ENCODE results near the gene ENGASE.

The ENGASE gene

DNA sequence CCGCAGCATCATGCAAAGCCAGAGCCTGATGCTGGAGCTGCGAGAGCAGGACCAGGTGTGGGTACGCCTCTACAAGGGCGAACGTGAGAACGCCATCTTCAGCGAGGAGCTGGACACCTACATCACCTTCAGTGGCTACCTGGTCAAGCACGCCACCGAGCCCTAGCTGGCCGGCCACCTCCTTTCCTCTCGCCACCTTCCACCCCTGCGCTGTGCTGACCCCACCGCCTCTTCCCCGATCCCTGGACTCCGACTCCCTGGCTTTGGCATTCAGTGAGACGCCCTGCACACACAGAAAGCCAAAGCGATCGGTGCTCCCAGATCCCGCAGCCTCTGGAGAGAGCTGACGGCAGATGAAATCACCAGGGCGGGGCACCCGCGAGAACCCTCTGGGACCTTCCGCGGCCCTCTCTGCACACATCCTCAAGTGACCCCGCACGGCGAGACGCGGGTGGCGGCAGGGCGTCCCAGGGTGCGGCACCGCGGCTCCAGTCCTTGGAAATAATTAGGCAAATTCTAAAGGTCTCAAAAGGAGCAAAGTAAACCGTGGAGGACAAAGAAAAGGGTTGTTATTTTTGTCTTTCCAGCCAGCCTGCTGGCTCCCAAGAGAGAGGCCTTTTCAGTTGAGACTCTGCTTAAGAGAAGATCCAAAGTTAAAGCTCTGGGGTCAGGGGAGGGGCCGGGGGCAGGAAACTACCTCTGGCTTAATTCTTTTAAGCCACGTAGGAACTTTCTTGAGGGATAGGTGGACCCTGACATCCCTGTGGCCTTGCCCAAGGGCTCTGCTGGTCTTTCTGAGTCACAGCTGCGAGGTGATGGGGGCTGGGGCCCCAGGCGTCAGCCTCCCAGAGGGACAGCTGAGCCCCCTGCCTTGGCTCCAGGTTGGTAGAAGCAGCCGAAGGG lies 26.4 kb upstream of the ENGASE start:
- no peak overlapping the region for H3K9ac ChIP-seq (ENCODE audit: low read length)
- H3K27ac ChIP-seq (ENCODE audit: low read length) = no peak overlapping the region
- peaks cover 9% of the 10 kb centered on the region for H3K27me3 ChIP-seq (ENCODE audit: control insufficient read depth, insufficient read depth, low read length)
- H3K4me3 ChIP-seq (ENCODE audit: low read length) = no peak overlapping the region
- no peaks in the 10 kb centered on the region for H3K4me1 ChIP-seq (ENCODE audit: control insufficient read depth, low read depth, low read length)
- no peaks in the 10 kb centered on the region for H3K9me3 ChIP-seq (ENCODE audit: control insufficient read depth, low read depth, low read length)
- no peaks in the 10 kb centered on the region for H3K36me3 ChIP-seq (ENCODE audit: control insufficient read depth, low read depth, low read length)

DNA sequence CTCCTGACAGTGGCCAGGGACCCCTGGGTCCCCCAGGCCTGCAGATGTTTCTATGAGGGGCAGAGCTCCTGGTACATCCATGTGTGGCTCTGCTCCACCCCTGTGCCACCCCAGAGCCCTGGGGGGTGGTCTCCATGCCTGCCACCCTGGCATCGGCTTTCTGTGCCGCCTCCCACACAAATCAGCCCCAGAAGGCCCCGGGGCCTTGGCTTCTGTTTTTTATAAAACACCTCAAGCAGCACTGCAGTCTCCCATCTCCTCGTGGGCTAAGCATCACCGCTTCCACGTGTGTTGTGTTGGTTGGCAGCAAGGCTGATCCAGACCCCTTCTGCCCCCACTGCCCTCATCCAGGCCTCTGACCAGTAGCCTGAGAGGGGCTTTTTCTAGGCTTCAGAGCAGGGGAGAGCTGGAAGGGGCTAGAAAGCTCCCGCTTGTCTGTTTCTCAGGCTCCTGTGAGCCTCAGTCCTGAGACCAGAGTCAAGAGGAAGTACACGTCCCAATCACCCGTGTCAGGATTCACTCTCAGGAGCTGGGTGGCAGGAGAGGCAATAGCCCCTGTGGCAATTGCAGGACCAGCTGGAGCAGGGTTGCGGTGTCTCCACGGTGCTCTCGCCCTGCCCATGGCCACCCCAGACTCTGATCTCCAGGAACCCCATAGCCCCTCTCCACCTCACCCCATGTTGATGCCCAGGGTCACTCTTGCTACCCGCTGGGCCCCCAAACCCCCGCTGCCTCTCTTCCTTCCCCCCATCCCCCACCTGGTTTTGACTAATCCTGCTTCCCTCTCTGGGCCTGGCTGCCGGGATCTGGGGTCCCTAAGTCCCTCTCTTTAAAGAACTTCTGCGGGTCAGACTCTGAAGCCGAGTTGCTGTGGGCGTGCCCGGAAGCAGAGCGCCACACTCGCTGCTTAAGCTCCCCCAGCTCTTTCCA lies 25.5 kb upstream of the ENGASE start:
- peaks cover 9% of the 10 kb centered on the region for H3K27me3 ChIP-seq (ENCODE audit: control insufficient read depth, insufficient read depth, low read length)
- H3K36me3 ChIP-seq (ENCODE audit: control insufficient read depth, low read depth, low read length) = no peaks in the 10 kb centered on the region
- H3K4me1 ChIP-seq (ENCODE audit: control insufficient read depth, low read depth, low read length) = no peaks in the 10 kb centered on the region
- H3K9me3 ChIP-seq (ENCODE audit: control insufficient read depth, low read depth, low read length) = no peaks in the 10 kb centered on the region
- H3K9ac ChIP-seq (ENCODE audit: low read length) = no peak overlapping the region
- H3K4me3 ChIP-seq (ENCODE audit: low read length) = no peak overlapping the region
- H3K27ac ChIP-seq (ENCODE audit: low read length) = no peak overlapping the region

DNA sequence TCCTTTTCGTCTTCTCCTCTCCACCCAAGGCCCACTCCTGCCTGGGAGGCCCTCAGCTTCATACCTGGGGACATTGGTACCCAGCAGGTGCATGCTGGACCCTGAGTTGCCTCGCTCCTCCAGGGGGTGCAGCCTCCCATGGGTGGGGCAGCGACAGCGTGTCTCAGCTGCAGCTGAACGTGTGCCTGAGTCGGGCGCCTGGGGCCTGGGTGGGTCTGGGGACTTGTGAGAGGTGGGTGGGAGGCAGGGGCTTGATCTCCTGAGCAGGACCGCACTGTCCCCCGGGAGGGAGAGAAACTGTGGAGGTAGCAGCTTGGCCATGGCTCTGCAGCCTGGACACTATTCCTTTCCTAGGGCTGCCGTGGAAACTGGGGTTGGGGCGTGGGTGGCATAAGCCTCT lies 24.8 kb upstream of the ENGASE start:
- peaks cover 1% of the 10 kb centered on the region for H3K27me3 ChIP-seq (ENCODE audit: control insufficient read depth, insufficient read depth, low read length)

DNA sequence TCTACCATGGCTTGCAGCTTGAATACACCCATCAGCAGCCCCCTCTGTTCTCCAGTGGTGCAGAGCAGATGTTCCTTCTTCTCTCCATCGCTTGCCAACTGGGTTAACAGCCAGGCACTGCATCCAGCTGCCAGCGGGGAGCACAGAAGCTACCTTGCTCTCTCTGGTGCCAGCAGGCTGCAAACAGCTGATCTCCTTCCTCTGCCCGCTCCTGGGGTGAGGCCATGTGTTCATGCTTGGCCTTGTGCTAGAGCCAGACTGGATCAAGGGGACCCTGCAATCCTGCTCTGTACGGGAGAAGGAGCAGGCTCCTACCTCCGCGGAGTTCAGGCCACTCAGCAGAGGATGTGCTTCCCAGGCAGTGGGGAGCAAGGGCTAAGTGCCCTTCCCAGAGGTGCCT lies 24.1 kb upstream of the ENGASE start:
- H3K27ac ChIP-seq (ENCODE audit: low read length) = no peak overlapping the region
- no peak overlapping the region for H3K4me3 ChIP-seq (ENCODE audit: low read length)
- no peaks in the 10 kb centered on the region for H3K4me1 ChIP-seq (ENCODE audit: control insufficient read depth, low read depth, low read length)

More for the DNA sequence above, 24.8 kb upstream of the ENGASE start:
- H3K4me3 ChIP-seq (ENCODE audit: low read length) = no peak overlapping the region
- H3K4me1 ChIP-seq (ENCODE audit: control insufficient read depth, low read depth, low read length) = no peaks in the 10 kb centered on the region
- H3K27ac ChIP-seq (ENCODE audit: low read length) = no peak overlapping the region
- no peak overlapping the region for H3K9ac ChIP-seq (ENCODE audit: low read length)
- no peaks in the 10 kb centered on the region for H3K36me3 ChIP-seq (ENCODE audit: control insufficient read depth, low read depth, low read length)
- no peaks in the 10 kb centered on the region for H3K9me3 ChIP-seq (ENCODE audit: control insufficient read depth, low read depth, low read length)

DNA sequence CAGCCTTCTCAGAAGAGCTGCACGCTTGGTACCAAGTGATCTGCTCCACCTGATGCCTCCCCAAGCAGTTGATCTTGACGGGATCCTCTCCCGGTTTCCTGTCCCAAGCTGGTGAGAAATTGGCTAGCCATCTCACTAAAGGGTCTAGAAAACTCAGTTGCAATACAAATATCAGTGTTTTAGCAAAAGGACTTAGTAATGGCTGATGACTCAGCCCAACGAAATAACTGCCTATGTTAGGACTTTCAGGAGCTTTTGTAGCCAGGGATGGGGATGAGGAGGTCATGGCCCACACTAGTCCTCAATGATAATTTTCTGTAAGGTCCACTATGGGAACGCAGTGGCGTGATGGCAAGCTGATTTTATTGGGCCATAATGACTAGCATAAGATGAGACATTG lies 23.3 kb upstream of the ENGASE start:
- Histone ChIP-seq H3K27me3 (ENCODE audit: control insufficient read depth, insufficient read depth, low read length) (no peaks in the 10 kb centered on the region), H3K27ac (ENCODE audit: low read length) (no peak overlapping the region)

More for the DNA sequence above, 24.1 kb upstream of the ENGASE start:
- no peaks in the 10 kb centered on the region for H3K9me3 ChIP-seq (ENCODE audit: control insufficient read depth, low read depth, low read length)
- H3K36me3 ChIP-seq (ENCODE audit: control insufficient read depth, low read depth, low read length) = no peaks in the 10 kb centered on the region
- no peak overlapping the region for H3K9ac ChIP-seq (ENCODE audit: low read length)
- no peaks in the 10 kb centered on the region for H3K27me3 ChIP-seq (ENCODE audit: control insufficient read depth, insufficient read depth, low read length)

DNA sequence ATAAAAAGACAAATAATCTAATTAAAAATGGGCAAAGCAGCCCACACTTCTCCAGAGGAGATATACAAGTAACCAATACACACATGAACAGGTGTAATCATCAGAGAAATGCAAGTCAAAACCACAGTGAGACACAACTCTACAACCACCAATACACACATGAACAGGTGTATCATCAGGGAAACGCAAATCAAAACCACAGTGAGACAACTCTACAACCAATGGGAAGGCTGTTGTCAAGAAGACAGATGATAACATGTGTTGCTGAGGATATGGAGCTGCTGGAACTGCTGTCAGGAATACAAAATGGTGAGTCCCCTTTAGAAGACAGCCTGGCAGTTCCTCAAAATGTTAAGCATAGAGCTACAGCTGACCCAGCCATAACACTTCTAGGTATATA lies 22.5 kb upstream of the ENGASE start:
- no peaks in the 10 kb centered on the region for H3K9me3 ChIP-seq (ENCODE audit: control insufficient read depth, low read depth, low read length)
- H3K27ac ChIP-seq (ENCODE audit: low read length) = no peak overlapping the region
- no peak overlapping the region for H3K9ac ChIP-seq (ENCODE audit: low read length)
- H3K27me3 ChIP-seq (ENCODE audit: control insufficient read depth, insufficient read depth, low read length) = no peaks in the 10 kb centered on the region
- H3K4me3 ChIP-seq (ENCODE audit: low read length) = no peak overlapping the region
- H3K4me1 ChIP-seq (ENCODE audit: control insufficient read depth, low read depth, low read length) = no peaks in the 10 kb centered on the region
- no peaks in the 10 kb centered on the region for H3K36me3 ChIP-seq (ENCODE audit: control insufficient read depth, low read depth, low read length)

More for the DNA sequence above, 23.3 kb upstream of the ENGASE start:
- Histone ChIP-seq H3K4me1 (ENCODE audit: control insufficient read depth, low read depth, low read length) (no peaks in the 10 kb centered on the region), H3K9me3 (ENCODE audit: control insufficient read depth, low read depth, low read length) (no peaks in the 10 kb centered on the region), H3K36me3 (ENCODE audit: control insufficient read depth, low read depth, low read length) (no peaks in the 10 kb centered on the region), H3K4me3 (ENCODE audit: low read length) (no peak overlapping the region), H3K9ac (ENCODE audit: low read length) (no peak overlapping the region)

DNA sequence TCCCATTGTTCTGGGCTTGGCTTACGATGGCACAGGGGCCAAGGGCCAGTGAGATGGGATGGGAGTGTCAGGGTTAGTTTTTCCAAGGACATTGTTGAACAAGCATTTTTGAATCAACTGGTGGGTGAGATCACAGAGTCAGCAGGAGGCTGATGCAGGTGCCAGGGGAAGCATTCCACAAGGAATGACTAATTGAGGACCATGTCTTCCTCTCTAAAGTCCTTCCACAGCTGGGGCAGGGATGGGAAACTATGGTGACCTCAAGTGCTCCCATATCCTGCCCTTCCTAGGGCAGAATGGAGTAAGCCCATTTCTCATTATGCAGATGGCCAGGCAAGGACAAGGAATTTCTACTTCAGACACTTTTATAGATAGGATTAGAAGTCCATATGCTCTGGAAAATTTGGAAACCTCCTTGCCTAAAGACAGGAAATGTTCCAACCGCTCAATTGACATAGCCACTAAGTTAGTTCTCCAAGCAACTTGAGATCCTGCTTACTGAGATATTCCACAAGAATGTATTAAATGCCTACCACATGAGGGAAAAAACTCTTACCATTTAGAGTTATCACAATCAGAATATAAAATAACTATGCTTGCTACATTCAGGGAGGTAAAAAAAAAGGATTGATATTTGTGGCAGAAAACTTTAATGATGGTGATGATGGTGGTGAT lies 21.2 kb upstream of the ENGASE start:
- H3K4me3 ChIP-seq (ENCODE audit: low read length) = no peak overlapping the region
- H3K4me1 ChIP-seq (ENCODE audit: control insufficient read depth, low read depth, low read length) = no peaks in the 10 kb centered on the region
- H3K9me3 ChIP-seq (ENCODE audit: control insufficient read depth, low read depth, low read length) = no peaks in the 10 kb centered on the region
- H3K36me3 ChIP-seq (ENCODE audit: control insufficient read depth, low read depth, low read length) = no peaks in the 10 kb centered on the region
- no peaks in the 10 kb centered on the region for H3K27me3 ChIP-seq (ENCODE audit: control insufficient read depth, insufficient read depth, low read length)
- no peak overlapping the region for H3K27ac ChIP-seq (ENCODE audit: low read length)
- no peak overlapping the region for H3K9ac ChIP-seq (ENCODE audit: low read length)

DNA sequence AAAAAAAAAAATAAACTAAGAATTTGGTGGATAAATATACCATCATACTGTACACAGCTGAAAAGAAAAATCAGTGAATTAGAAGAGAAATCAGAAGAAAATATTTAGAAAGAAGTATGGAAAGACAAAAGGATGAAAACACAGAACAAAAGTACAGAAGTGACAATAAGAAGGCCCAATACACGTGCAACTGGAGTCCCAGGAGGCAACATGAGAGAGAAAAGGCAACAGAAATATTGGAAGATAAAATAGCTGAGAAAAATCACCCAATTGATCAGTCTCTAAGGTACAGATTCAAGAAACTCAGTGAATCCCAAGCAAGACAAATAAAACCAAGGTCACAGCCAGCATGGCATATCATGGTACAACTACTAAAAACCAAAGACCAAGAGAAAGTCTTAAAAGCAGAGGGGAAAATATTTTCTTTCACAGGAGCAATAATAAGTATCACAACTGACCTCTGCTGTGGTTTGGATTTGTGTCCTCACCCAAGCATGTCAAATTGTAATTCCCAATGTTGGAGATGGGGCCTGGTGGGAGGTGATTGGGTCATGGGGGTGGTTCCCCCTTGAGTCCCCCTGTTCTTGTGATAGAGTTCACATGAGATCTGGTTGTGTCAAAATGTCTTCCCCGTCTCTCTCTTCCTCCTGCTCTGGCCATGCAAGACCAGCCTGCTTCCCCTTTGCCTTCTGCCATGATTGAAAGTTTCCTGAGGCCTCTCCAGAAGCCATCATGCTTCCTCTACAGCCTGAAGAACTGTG lies 20.2 kb upstream of the ENGASE start:
- H3K4me1 ChIP-seq (ENCODE audit: control insufficient read depth, low read depth, low read length) = no peaks in the 10 kb centered on the region
- no peaks in the 10 kb centered on the region for H3K36me3 ChIP-seq (ENCODE audit: control insufficient read depth, low read depth, low read length)
- no peak overlapping the region for H3K9ac ChIP-seq (ENCODE audit: low read length)
- no peaks in the 10 kb centered on the region for H3K9me3 ChIP-seq (ENCODE audit: control insufficient read depth, low read depth, low read length)
- H3K27me3 ChIP-seq (ENCODE audit: control insufficient read depth, insufficient read depth, low read length) = no peaks in the 10 kb centered on the region
- H3K27ac ChIP-seq (ENCODE audit: low read length) = no peak overlapping the region
- H3K4me3 ChIP-seq (ENCODE audit: low read length) = no peak overlapping the region

DNA sequence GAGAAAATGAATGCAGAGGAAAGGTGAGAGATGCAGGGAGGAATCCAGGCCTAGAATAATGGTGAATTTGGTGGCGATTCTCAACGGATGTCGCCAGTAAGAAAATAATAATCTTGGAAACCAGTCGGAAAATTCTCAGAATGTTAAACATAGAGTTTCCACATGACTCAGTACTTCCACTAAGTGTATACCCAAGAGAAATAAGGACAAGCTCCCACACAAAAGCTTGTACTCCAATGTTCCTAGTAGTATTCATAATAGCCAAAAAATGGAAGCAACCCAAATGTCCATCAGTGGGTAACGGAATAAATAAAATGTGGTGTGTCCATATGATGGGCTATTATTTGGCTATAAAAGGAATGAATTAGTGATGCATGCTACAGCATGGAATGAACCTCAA lies 19.4 kb upstream of the ENGASE start:
- Histone ChIP-seq H3K4me3 (ENCODE audit: low read length) (no peak overlapping the region), H3K9ac (ENCODE audit: low read length) (no peak overlapping the region), H3K27me3 (ENCODE audit: control insufficient read depth, insufficient read depth, low read length) (no peaks in the 10 kb centered on the region), H3K9me3 (ENCODE audit: control insufficient read depth, low read depth, low read length) (no peaks in the 10 kb centered on the region), H3K36me3 (ENCODE audit: control insufficient read depth, low read depth, low read length) (no peaks in the 10 kb centered on the region), H3K27ac (ENCODE audit: low read length) (no peak overlapping the region), H3K4me1 (ENCODE audit: control insufficient read depth, low read depth, low read length) (no peaks in the 10 kb centered on the region)

DNA sequence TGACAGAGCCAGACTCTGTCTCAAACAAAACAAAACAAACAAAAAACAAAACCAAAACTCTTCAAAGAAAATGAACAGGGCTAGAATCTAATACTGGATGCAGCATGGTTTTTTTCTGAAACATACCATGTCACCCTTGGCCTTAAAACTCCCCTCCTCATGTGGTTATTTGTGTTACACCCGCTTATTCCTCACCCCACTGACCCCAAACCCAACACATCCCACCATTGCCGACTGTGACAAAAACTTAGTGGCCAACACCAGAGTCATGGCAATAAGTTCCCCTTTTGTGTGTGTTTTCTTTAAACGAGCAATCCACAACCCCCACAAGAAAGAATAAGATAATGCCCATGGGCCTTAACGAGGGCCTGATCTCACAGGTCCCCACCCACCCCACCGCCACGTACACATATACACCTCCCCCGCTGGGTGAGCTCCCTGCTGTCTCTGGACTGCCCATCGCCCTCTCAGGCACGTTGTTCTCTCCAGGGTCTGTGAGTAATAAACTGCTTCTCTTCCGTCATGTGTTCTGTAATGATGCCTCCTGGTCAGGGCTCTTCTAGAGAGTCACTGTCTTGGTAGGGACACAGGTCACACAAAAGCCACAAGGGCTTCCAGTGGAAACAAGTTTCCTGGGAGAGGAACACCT lies 16.8 kb upstream of the ENGASE start:
- H3K4me3 ChIP-seq (ENCODE audit: low read length) = no peak overlapping the region
- H3K27me3 ChIP-seq (ENCODE audit: control insufficient read depth, insufficient read depth, low read length) = no peaks in the 10 kb centered on the region
- no peak overlapping the region for H3K9ac ChIP-seq (ENCODE audit: low read length)
- no peaks in the 10 kb centered on the region for H3K9me3 ChIP-seq (ENCODE audit: control insufficient read depth, low read depth, low read length)
- H3K36me3 ChIP-seq (ENCODE audit: control insufficient read depth, low read depth, low read length) = no peaks in the 10 kb centered on the region
- no peaks in the 10 kb centered on the region for H3K4me1 ChIP-seq (ENCODE audit: control insufficient read depth, low read depth, low read length)
- H3K27ac ChIP-seq (ENCODE audit: low read length) = no peak overlapping the region
